Islet of Langerhans (tissue), 1 donor: ENCODE measurements around the gene ERVK3-1.
"Not testable (repeated sequence)": the region's sequence is repeated elsewhere in the genome, so short reads cannot be mapped to it uniquely, and the experiment has no call there.

Source experiments
- FAIRE-seq: peaks from one replicate; lab custom pipeline; 2011; peaks lifted over from hg19 to GRCh38; lab: Jason Lieb, UNC

The ERVK3-1 gene

DNA sequence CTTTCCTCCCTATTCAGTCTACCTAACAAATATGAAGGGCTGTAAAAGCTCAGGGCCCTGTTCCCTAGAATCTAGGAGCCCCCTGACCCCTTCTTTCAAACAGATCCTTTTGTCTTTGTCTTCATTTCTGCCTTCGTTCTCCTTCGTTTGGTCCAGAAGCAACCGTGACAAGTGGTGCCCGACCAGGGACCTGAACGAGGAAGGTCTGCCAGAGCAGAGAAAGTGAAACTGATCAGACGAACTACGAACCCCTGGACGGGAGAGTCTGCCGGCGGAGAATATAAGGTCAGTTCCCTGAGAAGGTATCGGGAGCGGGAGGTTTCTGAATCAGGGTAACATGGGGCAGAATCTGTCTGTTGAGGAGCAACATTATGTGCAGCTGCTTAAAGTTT is 751 bp downstream of the ERVK3-1 start:
- FAIRE-seq: no peak

DNA sequence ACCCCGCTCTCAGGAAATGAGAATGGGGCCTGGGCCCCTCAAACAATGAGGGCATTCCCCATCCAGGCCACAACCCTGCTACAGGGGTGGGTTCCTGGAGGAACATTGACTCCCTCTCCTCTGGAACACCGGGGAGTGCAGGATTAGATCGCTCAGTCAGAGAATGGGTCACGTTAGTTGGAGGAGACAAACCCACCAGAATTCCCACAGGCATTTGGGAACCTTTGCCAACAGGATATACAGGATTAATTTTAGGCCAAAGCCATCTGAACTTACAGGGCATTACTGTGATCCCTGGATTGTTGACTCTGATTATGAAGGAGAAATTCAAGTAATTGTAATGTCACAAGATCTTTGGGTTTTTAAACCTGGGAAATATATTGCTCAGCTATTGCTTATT is 2.6 kb downstream of the ERVK3-1 start:
- no peak for FAIRE-seq

DNA sequence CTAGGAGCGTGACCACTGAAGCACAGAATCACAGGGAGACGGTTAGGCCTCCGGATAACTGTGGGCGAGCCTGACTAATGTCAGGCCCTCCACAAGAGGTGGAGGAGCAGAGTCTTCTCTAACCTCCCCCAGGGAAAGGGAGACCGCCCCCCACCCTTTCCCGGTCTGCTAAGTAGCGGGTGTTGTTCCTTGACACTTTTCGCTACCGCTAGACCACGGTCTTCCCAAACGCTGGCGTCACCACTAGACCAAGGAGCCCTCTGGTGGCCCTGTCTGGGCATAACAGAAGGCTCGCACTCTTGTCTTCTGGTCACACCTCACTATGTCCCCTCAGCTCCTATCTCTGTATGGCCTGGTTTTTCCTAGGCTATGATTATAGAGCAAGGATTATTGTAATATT is 5.5 kb downstream of the ERVK3-1 start:
- not testable (repeated sequence) for FAIRE-seq

DNA sequence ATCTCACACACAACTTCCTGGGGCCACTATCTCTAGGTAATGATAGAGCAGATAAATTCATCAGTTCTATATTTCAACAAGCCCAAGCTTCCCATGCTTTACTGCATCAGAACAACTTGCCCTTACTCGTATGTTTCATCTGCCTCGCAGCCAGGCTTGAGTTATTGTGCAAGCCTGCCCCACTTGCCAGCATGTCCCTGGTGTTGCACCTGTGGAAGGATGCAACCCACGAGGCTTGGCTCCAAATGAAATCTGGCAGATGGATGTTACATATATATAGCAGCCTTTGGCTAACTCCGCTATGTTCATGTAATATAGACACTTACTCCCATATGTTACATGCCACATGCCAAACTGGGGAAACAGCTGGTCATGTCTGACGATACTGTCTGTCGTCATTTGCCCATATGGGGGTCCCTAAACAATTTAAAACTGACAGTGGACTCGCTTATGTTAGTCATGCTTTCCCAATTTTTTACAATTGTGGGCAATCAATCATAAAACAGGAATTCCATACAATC is 6.2 kb downstream of the ERVK3-1 start:
- no peak for FAIRE-seq

DNA sequence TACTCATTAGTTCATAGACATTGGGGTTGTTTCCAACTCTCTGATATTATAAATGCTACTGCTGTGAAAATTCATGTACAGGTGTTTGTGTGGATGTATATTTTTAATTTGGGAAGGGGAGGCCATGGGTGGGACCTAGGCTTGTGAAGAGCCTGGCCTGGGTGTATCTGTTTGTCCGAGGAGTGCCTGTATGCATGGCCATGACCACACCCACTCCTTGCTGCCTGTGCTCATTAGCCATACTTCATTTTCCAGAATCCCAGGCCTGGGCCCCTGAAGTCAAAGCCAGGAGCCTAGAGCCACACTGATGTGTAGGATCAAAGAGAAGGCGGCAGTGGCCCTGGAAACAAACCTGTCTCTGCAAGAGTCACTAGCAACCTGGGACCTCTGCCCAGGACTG is 10.4 kb downstream of the ERVK3-1 start:
- FAIRE-seq: no peak

DNA sequence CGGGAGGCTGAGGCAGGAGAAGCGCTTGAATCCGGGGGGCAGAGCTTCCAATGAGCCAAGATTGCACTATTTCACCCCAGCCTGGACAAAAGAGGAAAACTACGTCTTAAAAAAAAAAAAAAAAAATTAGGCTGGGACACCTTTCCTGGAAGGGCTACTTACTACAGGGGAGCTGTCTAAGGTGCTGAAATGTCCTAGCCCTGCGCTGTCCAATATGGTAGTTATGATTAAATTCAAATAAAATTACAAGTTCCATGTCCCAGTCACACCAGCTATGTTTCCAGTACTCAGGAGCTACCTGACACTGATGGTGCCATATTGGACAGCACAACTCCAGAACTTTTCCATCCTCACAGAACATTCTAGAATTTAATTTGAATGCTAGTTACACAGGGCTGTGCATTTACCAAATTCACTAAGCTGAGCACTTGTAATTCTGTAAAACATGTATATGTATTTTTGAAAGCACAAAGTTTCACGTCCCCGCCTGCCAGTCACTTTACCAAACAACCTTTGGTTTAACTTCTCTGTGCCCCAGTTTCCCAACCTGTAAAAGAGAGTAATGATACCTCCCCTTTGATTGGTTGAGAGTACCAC is 12.4 kb downstream of the ERVK3-1 start:
- FAIRE-seq: no peak

DNA sequence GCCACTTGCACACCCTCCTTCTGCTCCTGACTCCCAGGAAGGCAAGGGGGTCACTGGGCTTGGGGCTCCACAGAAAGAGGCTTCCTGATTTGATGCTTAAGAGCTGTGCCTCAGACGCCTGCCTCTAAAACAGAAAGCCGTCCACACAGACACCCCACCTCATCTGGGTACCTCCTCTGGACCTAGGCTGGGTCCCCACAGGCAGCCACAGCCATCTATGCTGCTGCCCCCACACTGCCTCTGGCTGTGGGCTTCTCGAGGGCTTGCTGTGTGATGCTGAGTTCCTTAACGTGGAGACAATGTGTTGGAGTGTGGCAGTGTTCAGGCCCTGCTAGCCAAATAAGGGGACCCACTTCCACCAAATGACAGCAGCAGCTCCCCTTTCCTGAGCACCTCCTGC is 13.1 kb downstream of the ERVK3-1 start:
- FAIRE-seq: no peak

DNA sequence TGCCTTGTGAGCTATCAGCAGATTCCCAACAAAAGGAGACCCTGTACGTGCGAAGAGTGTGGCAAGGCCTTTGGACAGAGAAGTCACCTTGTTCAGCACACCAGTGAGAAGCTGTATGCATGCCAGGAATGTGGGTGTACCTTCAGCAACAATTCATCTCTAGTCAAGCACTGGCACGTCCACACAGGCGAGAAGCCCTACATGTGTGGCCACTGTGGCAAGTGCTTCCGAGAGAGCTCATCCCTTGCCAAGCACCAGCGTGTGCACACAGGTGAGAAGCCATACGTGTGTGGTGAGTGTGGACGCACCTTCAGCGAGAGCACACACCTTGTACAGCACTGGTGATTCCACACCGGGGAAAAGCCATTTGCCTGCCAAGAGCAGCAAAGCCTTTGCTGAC is 14.1 kb downstream of the ERVK3-1 start:
- FAIRE-seq: no peak

DNA sequence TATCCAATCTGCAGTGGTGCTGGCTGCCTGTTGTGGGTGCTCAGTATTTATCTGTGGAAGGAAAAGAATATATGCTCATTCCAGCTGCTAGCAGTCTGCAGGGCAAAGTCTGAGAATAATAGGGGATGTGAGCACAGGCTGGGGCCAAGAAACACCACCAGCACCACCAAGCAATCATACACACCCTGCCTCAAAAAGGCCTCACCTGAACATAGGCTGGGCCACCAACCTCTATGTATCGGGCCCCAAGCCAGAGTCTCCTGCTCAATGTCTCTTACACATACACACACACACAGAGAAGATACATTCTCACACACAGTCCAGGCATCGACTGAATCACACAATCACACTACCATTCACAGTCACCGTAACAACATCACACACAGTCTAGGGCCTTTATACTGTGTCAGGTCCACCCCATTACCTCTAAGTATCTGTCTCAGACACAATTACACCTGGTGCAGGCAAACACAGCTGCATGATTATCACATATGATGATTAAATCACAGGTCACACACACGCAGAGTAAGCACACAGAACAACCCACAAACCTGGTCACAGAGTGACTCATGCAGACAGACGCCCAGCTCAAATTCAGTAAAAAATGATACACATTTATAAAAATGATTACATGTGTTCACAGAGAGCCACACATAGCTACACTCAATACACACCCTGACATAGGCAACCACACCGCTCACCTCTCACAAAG is 20.3 kb downstream of the ERVK3-1 start:
- FAIRE-seq: no peak

DNA sequence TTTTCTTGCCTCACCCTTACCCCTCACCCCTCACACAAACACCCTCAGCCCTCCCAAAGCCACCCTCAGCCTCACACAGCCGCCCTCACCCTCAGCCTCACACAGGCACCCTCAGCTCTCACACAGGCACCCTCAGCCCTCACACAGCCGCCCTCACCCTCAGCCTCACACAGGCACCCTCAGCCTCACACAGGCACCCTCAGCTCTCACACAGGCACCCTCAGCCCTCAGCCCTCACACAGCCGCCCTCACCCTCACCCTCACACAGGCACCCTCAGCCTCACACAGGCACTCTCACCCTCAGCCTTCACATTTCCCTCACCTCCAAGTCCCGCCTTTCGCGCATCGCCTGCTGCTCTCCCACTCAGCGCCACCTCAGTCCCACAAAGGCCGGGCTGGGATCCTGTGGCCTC is 21.3 kb downstream of the ERVK3-1 start:
- no peak for FAIRE-seq

DNA sequence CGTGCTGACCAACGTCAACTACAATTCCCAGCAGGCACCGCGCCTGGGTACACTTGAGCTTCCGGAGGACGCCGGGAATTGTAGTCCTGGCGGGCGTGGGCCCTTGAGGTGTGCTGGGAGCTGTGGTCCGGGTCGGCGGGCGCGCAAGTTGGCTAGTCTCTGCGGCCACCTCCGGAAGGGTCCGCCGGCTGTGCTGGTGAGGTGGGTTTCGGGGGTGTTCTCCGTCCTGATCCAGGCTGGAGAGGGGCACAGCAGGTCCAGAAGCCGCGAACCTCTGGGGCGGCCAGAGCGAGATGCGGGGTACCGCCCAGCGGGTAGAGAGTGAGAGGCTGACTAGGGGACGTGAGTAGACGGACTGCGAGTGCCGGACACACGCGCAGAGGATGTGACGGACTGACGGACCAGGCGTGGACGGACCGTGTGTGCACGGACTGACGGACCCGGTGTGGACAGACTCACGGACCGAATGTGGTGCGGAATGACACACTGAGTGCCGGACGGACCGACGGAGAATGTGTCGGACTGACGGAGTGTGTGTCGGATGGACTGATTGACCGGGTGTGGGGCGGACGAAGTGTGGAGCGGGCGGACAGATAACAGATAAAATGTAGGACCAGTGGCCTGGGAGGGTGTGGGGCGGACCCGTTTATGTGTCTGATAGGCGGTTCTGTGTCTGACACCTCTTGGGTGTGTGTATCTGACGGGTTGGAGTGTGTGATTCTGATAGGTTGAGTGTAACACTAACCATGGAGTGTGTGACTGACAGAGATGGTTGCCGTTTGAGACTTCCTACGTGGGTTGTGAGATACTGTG is 21.9 kb downstream of the ERVK3-1 start, which contains the start of gene ZSCAN22:
Gene ZSCAN22 (plus strand): TSS at position 81 of the 813 bp plus-strand sequence. CDS start 7,809 bp downstream, outside the sequence.
- FAIRE-seq: no peak

DNA sequence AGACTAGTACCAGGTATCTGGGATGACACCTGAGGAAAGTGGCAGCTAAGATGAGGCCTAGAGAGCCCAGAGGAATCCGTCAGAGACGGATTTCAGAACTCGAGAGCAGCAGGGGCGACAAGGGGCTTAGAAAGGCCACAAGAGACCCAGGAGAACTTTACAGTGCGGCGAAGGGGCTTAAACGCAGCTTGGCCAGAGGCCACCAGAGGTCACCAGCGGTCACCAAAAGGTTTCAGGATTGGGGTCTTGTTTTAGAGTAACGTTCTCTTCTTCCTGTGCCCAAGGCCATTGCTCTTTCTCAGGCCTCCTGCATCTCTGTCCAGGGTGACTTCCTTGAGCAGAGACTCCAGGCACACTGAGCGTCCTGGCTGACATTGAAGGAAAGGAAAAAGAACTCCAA is 23.8 kb downstream of the ERVK3-1 start:
- FAIRE-seq: no peak

DNA sequence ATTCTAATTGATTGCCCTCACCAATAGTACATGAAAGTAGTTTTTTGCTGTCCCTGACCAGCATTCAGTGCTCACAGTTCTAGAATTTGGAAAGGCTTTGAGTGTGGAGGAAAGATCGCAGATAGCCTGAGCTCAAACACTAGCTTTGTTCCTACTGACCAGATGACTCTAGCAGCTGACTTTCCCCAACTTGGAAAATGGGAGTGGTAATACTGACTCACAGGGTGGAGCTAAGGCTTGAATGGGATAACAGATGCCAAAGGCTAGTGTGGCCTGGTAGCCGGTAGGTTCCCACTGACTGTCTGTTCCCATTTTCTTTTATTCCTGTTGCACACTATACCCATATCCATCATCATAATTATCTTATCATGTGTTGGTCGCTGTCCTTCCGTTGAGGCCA is 25.3 kb downstream of the ERVK3-1 start:
- no peak for FAIRE-seq

DNA sequence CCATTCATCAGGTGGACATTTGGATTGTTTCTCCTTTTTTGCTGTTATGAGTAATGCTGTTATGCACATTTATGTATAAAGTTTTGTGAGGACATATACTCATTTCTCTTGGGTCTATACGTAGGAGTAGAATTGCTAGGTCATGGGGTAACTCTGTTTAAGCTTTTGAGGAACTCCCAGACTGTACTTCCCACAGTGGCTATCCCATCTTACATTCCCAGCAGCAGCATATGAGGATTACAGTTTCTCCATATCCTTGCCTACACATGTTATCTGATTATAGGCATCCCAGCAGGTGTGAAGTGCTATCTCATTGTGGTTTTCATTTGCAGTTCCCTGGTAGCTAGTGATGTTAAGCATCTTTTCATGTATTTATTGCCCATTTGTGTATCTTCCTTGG is 27.5 kb downstream of the ERVK3-1 start:
- no peak for FAIRE-seq

DNA sequence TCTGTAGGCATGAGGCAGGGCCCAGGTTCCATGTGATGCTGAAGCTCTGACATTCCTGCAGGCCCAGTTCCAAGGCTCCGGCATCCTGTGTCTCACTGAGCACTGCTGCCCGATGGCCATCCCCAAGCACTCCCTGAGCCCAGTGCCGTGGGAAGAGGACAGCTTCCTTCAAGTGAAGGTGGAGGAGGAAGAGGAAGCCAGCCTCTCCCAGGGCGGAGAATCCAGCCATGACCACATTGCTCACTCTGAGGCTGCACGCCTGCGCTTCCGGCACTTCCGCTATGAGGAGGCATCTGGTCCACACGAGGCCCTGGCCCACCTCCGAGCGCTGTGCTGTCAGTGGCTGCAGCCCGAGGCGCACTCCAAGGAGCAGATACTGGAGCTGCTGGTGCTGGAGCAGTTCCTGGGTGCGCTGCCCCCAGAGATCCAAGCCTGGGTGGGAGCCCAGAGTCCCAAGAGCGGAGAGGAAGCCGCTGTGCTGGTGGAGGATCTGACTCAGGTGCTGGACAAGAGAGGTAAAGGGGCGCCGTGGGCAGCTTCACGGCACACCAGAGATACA is 29.6 kb downstream of the ERVK3-1 start:
- FAIRE-seq: no peak

DNA sequence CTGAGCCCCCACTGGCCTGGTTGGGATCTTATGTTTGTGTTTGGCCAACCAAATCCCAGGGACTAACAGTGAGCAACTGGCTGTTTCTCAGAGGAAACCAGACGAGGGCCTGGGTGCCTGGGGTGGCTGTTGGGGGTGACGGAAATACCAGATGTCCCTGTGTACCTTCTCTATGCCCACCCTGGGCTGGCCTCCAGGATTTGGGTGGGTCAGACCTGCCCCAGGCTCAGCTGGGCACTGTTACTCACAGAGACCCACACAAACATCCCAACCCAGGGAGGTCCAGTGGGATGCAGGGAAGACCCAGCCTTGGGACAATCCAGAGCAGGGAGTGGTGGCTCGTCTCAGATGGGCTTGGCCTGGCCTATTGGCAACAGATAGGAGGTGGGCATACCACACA is 30.5 kb downstream of the ERVK3-1 start:
- no peak for FAIRE-seq

DNA sequence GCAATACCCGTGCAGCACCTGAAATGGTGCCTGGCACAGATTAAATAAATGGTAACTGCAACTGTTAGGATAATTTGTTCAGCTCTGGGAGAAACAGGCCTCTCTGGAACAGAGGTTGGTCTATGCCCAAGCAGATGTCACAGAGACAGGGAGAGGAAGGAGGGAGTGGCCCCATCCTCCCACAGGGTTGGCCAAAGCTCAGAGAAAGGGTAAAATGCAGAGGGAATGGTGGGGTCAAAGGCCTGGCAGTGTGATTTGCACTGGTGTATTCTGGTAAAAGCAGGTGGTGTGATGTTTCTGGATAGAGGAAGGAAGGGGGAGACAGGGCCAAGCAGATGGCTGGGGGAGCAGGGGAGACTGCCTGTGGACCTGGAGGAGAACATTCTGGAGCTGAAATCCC is 31.0 kb downstream of the ERVK3-1 start:
- no peak for FAIRE-seq

DNA sequence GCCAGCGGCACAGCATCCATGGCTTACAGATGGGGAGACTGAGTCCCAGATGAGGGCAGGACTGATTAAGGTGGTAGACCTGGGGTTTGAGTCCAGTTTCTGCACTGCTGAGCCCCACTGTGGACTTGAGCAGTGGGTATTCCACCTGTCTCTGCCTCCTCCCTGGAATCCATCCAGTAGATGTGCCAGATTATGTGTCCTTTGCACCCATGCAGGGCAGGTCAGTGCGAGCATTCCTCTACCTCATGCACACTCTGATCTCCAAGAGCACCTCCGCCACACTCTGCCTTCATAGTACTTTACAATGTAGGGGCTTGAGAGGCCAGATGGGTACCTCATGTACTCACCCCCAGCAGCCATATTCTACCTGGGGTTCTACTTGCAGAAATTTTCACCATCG is 31.6 kb downstream of the ERVK3-1 start:
- no peak for FAIRE-seq

DNA sequence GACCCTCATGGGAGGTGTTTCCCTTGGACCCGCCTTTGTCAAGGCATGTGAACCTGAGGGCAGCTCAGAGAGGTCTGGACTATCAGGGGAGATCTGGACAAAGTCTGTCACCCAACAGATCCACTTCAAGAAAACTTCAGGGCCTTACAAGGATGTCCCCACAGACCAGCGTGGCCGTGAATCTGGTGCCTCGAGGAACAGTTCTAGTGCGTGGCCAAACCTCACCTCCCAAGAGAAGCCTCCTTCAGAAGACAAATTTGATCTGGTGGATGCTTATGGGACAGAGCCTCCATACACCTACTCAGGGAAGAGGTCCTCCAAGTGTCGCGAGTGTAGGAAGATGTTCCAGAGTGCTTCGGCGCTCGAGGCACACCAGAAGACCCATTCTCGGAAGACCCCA is 33.2 kb downstream of the ERVK3-1 start:
- no peak for FAIRE-seq

DNA sequence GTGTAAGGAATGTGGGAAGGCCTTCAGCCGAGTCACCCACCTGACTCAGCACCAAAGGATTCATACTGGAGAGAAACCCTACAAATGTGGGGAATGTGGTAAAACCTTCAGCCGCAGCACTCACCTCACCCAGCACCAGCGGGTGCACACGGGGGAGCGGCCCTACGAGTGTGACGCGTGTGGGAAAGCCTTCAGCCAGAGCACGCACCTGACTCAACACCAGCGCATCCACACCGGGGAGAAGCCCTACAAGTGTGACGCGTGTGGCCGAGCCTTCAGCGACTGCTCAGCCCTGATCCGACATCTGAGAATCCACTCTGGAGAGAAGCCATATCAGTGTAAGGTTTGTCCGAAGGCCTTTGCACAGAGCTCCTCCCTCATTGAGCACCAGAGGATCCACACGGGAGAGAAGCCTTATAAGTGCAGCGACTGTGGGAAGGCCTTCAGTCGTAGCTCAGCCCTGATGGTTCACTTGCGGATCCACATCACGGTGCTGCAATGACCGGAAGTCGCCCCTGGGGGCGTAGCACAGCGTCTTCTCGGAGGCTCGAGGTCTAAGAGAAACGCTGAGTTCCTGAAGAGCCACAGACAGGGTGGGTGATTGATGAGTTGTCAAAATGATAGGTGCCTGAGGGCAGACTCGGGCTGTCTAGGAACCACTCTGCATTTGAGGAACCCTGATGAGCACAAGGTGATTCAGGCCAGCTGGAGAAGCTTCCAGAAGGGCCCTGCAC is 33.8 kb downstream of the ERVK3-1 start:
- FAIRE-seq: no peak

DNA sequence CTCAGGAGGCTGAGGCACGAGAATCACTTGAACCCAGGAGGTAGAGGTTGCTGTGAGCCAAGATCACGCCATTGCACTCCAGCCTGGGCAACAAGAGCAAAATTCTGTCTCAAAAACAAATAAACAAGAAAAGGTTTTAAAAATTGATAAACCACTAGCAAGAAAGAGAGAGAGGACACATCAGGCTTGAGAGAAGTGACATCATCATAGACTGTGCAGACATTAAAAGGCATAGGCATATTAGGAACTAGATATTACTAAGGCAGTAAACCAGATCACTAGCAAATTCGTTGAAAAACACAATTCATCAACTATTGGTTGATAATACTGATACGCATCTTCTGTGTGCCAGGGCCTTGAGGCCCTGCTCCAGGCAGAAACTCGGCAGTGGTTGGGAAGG is 40.4 kb downstream of the ERVK3-1 start:
- FAIRE-seq: no peak
